Esophagus squamous epithelium (tissue), 5 donors: ENCODE results near the gene SCIMP. TPM values are rescaled to one million over a fixed set of nuclear protein-coding genes. Genes with fewer than 3 reads are reported as not detected.

Experiments
- DNase-seq: peaks from one replicate; lab custom pipeline; 2025; lab: John Stamatoyannopoulos, UW
- H3K27ac ChIP-seq, 4 donors: fragments of 200-600 bp; sonication (generic); one replicate each; pipeline ENCODE4 v1.5.1; 2016 to 2019; ENCODE audit warnings: mild to moderate bottlenecking in 1 of 4
- H3K27me3 ChIP-seq, 4 donors: fragments of 200-600 bp; sonication (generic); 1 replicate in 3 of 4; 2 replicates in 1 of 4; pipeline versions ENCODE4 v1.5.1 to v1.6.0; 2017 to 2021; ENCODE audit warnings: antibody characterized with exemption in 1 of 4
- H3K36me3 ChIP-seq, 3 donors: fragments of 200-600 bp; sonication (generic); one replicate each; pipeline ENCODE4 v1.5.1; 2016 to 2019
- H3K4me1 ChIP-seq, 3 donors: fragments of 200-600 bp; sonication (generic); one replicate each; pipeline ENCODE4 v1.5.1; 2017 to 2019
- H3K4me3 ChIP-seq, 4 donors: fragments of 200-600 bp; sonication (generic); 1 replicate in 3 of 4; 2 replicates in 1 of 4; pipeline ENCODE4 v1.5.1; 2016 to 2019; ENCODE audit warnings: mild to moderate bottlenecking in 2 of 4, moderate library complexity in 1 of 4
- H3K9me3 ChIP-seq, 3 donors: fragments of 200-600 bp; sonication (generic); one replicate each; pipeline ENCODE4 v1.5.1; 2016 to 2019
- CTCF ChIP-seq, 6 experiments: fragments of 450-650 bp in 4 of 6; fragments of 200-600 bp in 2 of 6; sonication (generic) in 2 of 6; IDR thresholded peaks; one replicate each; pipeline ENCODE4 v1.5.1; 2016 to 2019; ENCODE audit warnings: antibody characterized with exemption in 6 of 6, mild to moderate bottlenecking in 4 of 6, moderate library complexity in 4 of 6
- POLR2A ChIP-seq, 4 donors: fragments of 450-650 bp; IDR thresholded peaks; one replicate each; pipeline ENCODE4 v1.6.1; 2017; ENCODE audit warnings: antibody characterized with exemption in 4 of 4, mild to moderate bottlenecking in 4 of 4, moderate library complexity in 3 of 4
- WGBS, 2 donors: methylation state at CpG; one replicate each; pipeline ENCODE4 v1.1.5; 2018; 5-methylcytosine and 5-hydroxymethylcytosine counted together
- intact Hi-C: fragments of 100-400 bp; cut with DNase I; formaldehyde crosslinking; loops from one replicate; pipeline ENCODE4 v1.15.0; 2022
- total RNA-seq, 4 donors: library from RNA; depleted of rRNA; stranded (reverse); fragments of >200 nt; gene quantifications; one replicate each; pipeline ENCODE4 v1.1.0, GENCODE V29; 2016
- donor health status: DM: yes; HTN: yes; CAD: no.

SCIMP gene
- total RNA-seq, 4 donors from 2014 or later = 0.45 to 3.7 (median 1.2) TPM

GRCh38 chr17:5260542-5260941, 25.9 kb upstream of the SCIMP start:
- intact Hi-C loops = no loop called here
- TF ChIP-seq CTCF (IDR thresholded peaks at IDR 0.05) = no peak
- no peak for TF ChIP-seq POLR2A (IDR thresholded peaks at IDR 0.05)
- Histone ChIP-seq H3K9me3 (no peaks in the 10 kb centered on the region), H3K4me3 (no peak overlapping the region), H3K27ac (no peak overlapping the region), H3K4me1 (no peaks in the 10 kb centered on the region), H3K27me3 (no peaks in the 10 kb centered on the region), H3K36me3 (no peaks in the 10 kb centered on the region)
- no peak for DNase-seq
- WGBS, 2 donors = 83 to 100% methylated on average over 1 of the region's 1 CpG

- DNase-seq = no peak
- 85 to 92% methylated on average over 5 of the region's 5 CpGs for WGBS, 2 donors
These were observed 22.5 kb upstream of the SCIMP start for GRCh38 chr17:5257124-5257523.

GRCh38 chr17:5254903-5255521, 20.4 kb upstream of the SCIMP start:
- no peak for DNase-seq
- H3K27ac ChIP-seq = no peak overlapping the region
- intact Hi-C loops = no loop called here
- no peak for TF ChIP-seq CTCF (IDR thresholded peaks at IDR 0.05)
- TF ChIP-seq POLR2A (IDR thresholded peaks at IDR 0.05) = no peak
- H3K4me1 ChIP-seq = no peaks in the 10 kb centered on the region
- H3K27me3 ChIP-seq = no peaks in the 10 kb centered on the region
- 64 to 68% methylated on average over 4 to 5 of the region's 5 CpGs for WGBS, 2 donors
- H3K36me3 ChIP-seq = no peaks in the 10 kb centered on the region
- no peaks in the 10 kb centered on the region for H3K9me3 ChIP-seq
- H3K4me3 ChIP-seq = no peak overlapping the region

More at GRCh38 chr17:5257124-5257523, 22.5 kb upstream of the SCIMP start:
- no peaks in the 10 kb centered on the region for H3K27me3 ChIP-seq
- H3K27ac ChIP-seq = no peak overlapping the region
- no peaks in the 10 kb centered on the region for H3K36me3 ChIP-seq
- H3K4me1 ChIP-seq = no peaks in the 10 kb centered on the region
- TF ChIP-seq CTCF (IDR thresholded peaks at IDR 0.05) (no peak), POLR2A (IDR thresholded peaks at IDR 0.05) (no peak)
- H3K9me3 ChIP-seq = no peaks in the 10 kb centered on the region
- intact Hi-C loops = no loop called here
- no peak overlapping the region for H3K4me3 ChIP-seq

GRCh38 chr17:5254414-5254813, 19.8 kb upstream of the SCIMP start:
- no peak for DNase-seq
- Histone ChIP-seq H3K4me3 (no peak overlapping the region), H3K4me1 (no peaks in the 10 kb centered on the region), H3K36me3 (no peaks in the 10 kb centered on the region), H3K27me3 (no peaks in the 10 kb centered on the region), H3K27ac (no peak overlapping the region), H3K9me3 (no peaks in the 10 kb centered on the region)
- TF ChIP-seq POLR2A (IDR thresholded peaks at IDR 0.05) (no peak), CTCF (IDR thresholded peaks at IDR 0.05) (no peak)
- intact Hi-C loops = no loop called here
- WGBS, 2 donors = 73 to 77% methylated on average over 7 of the region's 7 CpGs

- TF ChIP-seq POLR2A (IDR thresholded peaks at IDR 0.05) = no peak
- peak; percentile 32 to 74 (median 58) for TF ChIP-seq CTCF (IDR thresholded peaks at IDR 0.05)
- intact Hi-C loops = no loop called here
- H3K4me1 ChIP-seq = no peaks in the 10 kb centered on the region
- DNase-seq = no peak
- H3K27ac ChIP-seq = no peak overlapping the region
- no peak overlapping the region for H3K4me3 ChIP-seq
- no peaks in the 10 kb centered on the region for H3K9me3 ChIP-seq
- no peaks in the 10 kb centered on the region for H3K36me3 ChIP-seq
- WGBS, 2 donors = 0% methylated on average over 4 of the region's 4 CpGs
- H3K27me3 ChIP-seq = peaks cover 0 to 4% (median 0%) of the 10 kb centered on the region in 4 donors
These were observed 15.0 kb upstream of the SCIMP start for GRCh38 chr17:5249615-5250014.
